ENCODE results near the gene KLF13.

DNA sequence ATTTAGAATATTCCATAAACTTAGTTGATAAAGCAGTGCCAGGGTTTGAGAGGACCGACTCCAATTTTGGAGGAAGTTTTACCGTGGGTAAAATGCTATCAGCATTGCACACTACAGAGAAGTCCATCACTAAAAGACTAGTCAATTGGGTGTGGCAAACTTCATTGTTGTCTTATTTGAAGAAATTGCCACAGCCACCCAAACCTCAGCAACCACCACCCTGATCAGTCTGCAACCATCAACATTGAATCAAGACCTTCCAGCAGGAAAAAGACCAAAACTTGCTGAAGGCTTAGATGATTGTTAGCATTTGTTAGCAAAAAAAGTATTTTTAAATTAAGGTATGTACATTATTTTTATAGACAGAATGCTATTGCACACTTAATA is 60.5 kb downstream of the KLF13 start:
- no peak for TF ChIP-seq YY1 (IDR thresholded peaks at IDR 0.05; ENCODE audit: extremely low read depth, insufficient replicate concordance, low read depth, low read length)
- TF ChIP-seq, protein P1, sequence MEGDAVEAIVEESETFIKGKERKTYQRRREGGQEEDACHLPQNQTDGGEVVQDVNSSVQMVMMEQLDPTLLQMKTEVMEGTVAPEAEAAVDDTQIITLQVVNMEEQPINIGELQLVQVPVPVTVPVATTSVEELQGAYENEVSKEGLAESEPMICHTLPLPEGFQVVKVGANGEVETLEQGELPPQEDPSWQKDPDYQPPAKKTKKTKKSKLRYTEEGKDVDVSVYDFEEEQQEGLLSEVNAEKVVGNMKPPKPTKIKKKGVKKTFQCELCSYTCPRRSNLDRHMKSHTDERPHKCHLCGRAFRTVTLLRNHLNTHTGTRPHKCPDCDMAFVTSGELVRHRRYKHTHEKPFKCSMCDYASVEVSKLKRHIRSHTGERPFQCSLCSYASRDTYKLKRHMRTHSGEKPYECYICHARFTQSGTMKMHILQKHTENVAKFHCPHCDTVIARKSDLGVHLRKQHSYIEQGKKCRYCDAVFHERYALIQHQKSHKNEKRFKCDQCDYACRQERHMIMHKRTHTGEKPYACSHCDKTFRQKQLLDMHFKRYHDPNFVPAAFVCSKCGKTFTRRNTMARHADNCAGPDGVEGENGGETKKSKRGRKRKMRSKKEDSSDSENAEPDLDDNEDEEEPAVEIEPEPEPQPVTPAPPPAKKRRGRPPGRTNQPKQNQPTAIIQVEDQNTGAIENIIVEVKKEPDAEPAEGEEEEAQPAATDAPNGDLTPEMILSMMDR (IDR thresholded peaks at IDR 0.05 in 2 of 3, conservative IDR thresholded peaks at IDR 0.05 in 1 of 3; ENCODE audit: borderline replicate concordance in 1 of 3, insufficient read depth in 1 of 3, low read depth in 2 of 3, low read length in 2 of 3), result no peak
- TF ChIP-seq, protein P2, sequence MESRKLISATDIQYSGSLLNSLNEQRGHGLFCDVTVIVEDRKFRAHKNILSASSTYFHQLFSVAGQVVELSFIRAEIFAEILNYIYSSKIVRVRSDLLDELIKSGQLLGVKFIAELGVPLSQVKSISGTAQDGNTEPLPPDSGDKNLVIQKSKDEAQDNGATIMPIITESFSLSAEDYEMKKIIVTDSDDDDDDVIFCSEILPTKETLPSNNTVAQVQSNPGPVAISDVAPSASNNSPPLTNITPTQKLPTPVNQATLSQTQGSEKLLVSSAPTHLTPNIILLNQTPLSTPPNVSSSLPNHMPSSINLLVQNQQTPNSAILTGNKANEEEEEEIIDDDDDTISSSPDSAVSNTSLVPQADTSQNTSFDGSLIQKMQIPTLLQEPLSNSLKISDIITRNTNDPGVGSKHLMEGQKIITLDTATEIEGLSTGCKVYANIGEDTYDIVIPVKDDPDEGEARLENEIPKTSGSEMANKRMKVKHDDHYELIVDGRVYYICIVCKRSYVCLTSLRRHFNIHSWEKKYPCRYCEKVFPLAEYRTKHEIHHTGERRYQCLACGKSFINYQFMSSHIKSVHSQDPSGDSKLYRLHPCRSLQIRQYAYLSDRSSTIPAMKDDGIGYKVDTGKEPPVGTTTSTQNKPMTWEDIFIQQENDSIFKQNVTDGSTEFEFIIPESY (IDR thresholded peaks at IDR 0.05; ENCODE audit: extremely low read depth, insufficient replicate concordance, low read length), result no peak
- TF ChIP-seq EZH2 (IDR thresholded peaks at IDR 0.05), result no peak
- no peak for TF ChIP-seq POLR2AphosphoS5 (IDR thresholded peaks at IDR 0.05; ENCODE audit: low read depth, low read length)
- no peak for TF ChIP-seq POLR2A (IDR thresholded peaks at IDR 0.05; ENCODE audit: borderline replicate concordance, extremely low read depth, insufficient read depth, insufficient read length)
- TF ChIP-seq, protein P3, sequence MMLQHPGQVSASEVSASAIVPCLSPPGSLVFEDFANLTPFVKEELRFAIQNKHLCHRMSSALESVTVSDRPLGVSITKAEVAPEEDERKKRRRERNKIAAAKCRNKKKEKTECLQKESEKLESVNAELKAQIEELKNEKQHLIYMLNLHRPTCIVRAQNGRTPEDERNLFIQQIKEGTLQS (IDR thresholded peaks at IDR 0.05), result no peak
- no peak for TF ChIP-seq CEBPB (IDR thresholded peaks at IDR 0.05; ENCODE audit: low read depth)
- no peak for TF ChIP-seq FOSL1 (IDR thresholded peaks at IDR 0.05; ENCODE audit: low read depth)
- TF ChIP-seq, protein P4, sequence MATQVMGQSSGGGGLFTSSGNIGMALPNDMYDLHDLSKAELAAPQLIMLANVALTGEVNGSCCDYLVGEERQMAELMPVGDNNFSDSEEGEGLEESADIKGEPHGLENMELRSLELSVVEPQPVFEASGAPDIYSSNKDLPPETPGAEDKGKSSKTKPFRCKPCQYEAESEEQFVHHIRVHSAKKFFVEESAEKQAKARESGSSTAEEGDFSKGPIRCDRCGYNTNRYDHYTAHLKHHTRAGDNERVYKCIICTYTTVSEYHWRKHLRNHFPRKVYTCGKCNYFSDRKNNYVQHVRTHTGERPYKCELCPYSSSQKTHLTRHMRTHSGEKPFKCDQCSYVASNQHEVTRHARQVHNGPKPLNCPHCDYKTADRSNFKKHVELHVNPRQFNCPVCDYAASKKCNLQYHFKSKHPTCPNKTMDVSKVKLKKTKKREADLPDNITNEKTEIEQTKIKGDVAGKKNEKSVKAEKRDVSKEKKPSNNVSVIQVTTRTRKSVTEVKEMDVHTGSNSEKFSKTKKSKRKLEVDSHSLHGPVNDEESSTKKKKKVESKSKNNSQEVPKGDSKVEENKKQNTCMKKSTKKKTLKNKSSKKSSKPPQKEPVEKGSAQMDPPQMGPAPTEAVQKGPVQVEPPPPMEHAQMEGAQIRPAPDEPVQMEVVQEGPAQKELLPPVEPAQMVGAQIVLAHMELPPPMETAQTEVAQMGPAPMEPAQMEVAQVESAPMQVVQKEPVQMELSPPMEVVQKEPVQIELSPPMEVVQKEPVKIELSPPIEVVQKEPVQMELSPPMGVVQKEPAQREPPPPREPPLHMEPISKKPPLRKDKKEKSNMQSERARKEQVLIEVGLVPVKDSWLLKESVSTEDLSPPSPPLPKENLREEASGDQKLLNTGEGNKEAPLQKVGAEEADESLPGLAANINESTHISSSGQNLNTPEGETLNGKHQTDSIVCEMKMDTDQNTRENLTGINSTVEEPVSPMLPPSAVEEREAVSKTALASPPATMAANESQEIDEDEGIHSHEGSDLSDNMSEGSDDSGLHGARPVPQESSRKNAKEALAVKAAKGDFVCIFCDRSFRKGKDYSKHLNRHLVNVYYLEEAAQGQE (IDR thresholded peaks at IDR 0.05; ENCODE audit: low read depth), result no peak

All from HCT116 (cell line).